HEK293T (cell line): ENCODE results near the gene IL22RA1.

Experiments
- CTCF ChIA-PET: fragments of 350-600 bp; formaldehyde crosslinking; extraction: SDS; loops from one replicate; lab custom pipeline; 2021; ENCODE audit warnings: antibody characterized with exemption, inconsistent platforms; lab: Yijun Ruan, JAX
- POLR2A ChIA-PET: fragments of 350-600 bp; formaldehyde crosslinking; extraction: SDS; loops from one replicate; lab custom pipeline; 2020; ENCODE audit warnings: antibody characterized with exemption, inconsistent platforms; lab: Yijun Ruan, JAX
- DNase-seq: peaks from one replicate; pipeline ENCODE4 v3.0.0; 2012; ENCODE audit warnings: mixed read lengths; ENCODE audit errors: extremely low spot score
- ARNT ChIP-seq: fragments of 450-650 bp; IDR thresholded peaks from 2 replicates; pipeline ENCODE4 v1.6.1; 2017; ENCODE audit warnings: mild to moderate bottlenecking
- BHLHE40 ChIP-seq: fragments of 450-650 bp; IDR thresholded peaks from 2 replicates; pipeline ENCODE4 v1.6.1; 2016; ENCODE audit warnings: mild to moderate bottlenecking, moderate library complexity, borderline replicate concordance
- CTBP1 ChIP-seq: fragments of 450-650 bp; IDR thresholded peaks from 2 replicates; pipeline ENCODE4 v1.6.1; 2016; ENCODE audit warnings: borderline replicate concordance
- ELF4 ChIP-seq: fragments of 450-650 bp; IDR thresholded peaks from 2 replicates; pipeline ENCODE4 v1.6.1; 2017; ENCODE audit warnings: antibody characterized with exemption
- FOXA1 ChIP-seq: fragments of 450-650 bp; IDR thresholded peaks from 2 replicates; pipeline ENCODE4 v1.6.1; 2016; ENCODE audit warnings: mild to moderate bottlenecking
- FOXK2 ChIP-seq: fragments of 450-650 bp; IDR thresholded peaks from 2 replicates; pipeline ENCODE4 v1.6.1; 2016; ENCODE audit warnings: mild to moderate bottlenecking
- FOXM1 ChIP-seq: fragments of 450-650 bp; IDR thresholded peaks from 2 replicates; pipeline ENCODE4 v1.6.1; 2017; ENCODE audit warnings: mild to moderate bottlenecking, borderline replicate concordance
- HDGF ChIP-seq: fragments of 450-650 bp; IDR thresholded peaks from 2 replicates; pipeline ENCODE4 v1.6.1; 2017; ENCODE audit warnings: antibody characterized with exemption, borderline replicate concordance
- L3MBTL2 ChIP-seq: fragments of 450-650 bp; conservative IDR thresholded peaks from 2 replicates; pipeline ENCODE4 v1.6.1; 2016; ENCODE audit warnings: mild to moderate bottlenecking
- LEF1 ChIP-seq: fragments of 450-650 bp; IDR thresholded peaks from 2 replicates; pipeline ENCODE4 v1.6.1; 2017; ENCODE audit warnings: mild to moderate bottlenecking, borderline replicate concordance
- NFRKB ChIP-seq: fragments of 450-650 bp; IDR thresholded peaks from 2 replicates; pipeline ENCODE4 v1.6.1; 2016; ENCODE audit warnings: mild to moderate bottlenecking, moderate library complexity
- SP1 ChIP-seq: fragments of 450-650 bp; IDR thresholded peaks from 2 replicates; pipeline ENCODE4 v1.6.1; 2017
- SUZ12 ChIP-seq: fragments of 450-650 bp; IDR thresholded peaks from 2 replicates; pipeline ENCODE4 v1.6.1; 2016; ENCODE audit warnings: mild to moderate bottlenecking
- TARDBP ChIP-seq: fragments of 450-650 bp; IDR thresholded peaks from 2 replicates; pipeline ENCODE4 v1.6.1; 2016
- ZNF384 ChIP-seq: fragments of 450-650 bp; IDR thresholded peaks from 2 replicates; pipeline ENCODE4 v1.6.1; 2016
- TF ChIP-seq, protein P1 (sequence below): fragments of 450-650 bp; IDR thresholded peaks from 2 replicates; pipeline ENCODE4 v1.6.1; 2016

Gene IL22RA1

DNA sequence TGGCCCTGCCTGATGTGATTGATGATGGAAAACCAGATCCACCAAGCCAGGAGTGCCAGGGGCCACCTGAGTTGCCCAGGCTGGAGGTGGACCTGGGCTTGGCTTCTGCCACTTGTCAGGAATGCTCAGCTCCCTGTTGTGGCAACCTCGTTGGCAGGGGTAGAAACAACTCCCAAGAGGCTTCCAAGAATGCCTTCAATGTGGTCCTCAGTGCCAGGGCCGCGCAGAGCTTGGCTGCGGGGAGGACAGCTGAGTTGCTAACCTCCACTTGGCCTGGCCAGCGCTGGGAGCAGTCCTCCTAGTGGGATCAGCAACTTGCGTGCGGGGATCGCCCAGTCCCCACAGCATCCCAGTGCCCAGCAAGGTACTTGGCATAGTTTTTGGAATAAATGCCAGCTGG, 40.0 kb downstream of the IL22RA1 start:
- CTCF ChIA-PET = interaction anchor here (0.6 kb wide), 1 partner anchor 13 kb away, joined by 3 read pairs; no protein-coding TSS in a partner anchor
- no peak for DNase-seq
- POLR2A ChIA-PET = interaction anchor here (1.2 kb wide), 1 partner anchor 20 kb away, joined by 3 read pairs; no protein-coding TSS in a partner anchor
- TF ChIP-seq NFRKB (no peak), CTBP1 (no peak), LEF1 (no peak), FOXA1 (no peak), ELF4 (no peak), BHLHE40 (no peak), L3MBTL2 (no peak), FOXK2 (no peak), SP1 (no peak), ARNT (no peak), ZNF384 (no peak)
- TF ChIP-seq, protein P1, sequence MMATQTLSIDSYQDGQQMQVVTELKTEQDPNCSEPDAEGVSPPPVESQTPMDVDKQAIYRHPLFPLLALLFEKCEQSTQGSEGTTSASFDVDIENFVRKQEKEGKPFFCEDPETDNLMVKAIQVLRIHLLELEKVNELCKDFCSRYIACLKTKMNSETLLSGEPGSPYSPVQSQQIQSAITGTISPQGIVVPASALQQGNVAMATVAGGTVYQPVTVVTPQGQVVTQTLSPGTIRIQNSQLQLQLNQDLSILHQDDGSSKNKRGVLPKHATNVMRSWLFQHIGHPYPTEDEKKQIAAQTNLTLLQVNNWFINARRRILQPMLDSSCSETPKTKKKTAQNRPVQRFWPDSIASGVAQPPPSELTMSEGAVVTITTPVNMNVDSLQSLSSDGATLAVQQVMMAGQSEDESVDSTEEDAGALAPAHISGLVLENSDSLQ = no peak

DNA sequence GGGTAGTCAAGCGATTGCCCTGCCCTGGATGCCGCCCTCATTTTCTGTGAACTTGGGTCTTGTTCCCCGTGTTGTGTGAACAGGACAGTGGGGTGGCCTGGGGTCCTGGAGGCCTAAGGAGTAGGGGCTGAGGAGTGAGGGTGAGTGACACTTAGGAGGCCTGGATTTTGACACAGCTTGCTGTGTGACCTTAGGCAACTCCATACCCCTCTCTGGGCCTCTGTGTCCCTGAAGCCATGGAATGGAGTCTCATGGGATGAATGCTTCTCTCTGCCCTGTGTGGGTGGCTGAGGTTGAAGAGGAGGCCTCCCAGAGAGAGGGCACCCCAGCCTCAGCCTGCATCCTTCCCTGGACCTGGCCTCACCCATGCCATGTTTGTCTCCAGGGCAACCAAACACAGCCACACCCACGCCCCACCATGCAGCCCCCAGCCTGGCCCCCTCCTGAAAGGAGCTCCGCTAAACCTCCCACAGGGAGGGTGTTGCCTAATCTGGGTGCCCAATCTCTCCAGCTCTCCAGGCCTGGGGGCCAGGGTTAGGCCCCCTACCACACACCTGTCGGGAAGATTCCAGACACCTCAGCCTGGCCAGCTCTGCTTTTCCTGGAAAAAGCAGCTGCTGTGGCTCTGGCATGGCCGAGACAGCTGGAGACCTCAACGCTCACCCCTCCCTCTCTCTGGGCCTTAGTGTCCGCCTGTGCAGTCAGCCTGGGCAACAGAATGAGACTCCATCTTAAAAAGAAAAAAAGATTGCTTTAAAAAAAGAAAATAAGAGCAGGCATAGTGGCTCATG, 40.9 kb downstream of the IL22RA1 start:
- TF ChIP-seq ELF4 (no peak), SUZ12 (no peak), FOXK2 (no peak), TARDBP (no peak), BHLHE40 (no peak), L3MBTL2 (no peak), ARNT (no peak), LEF1 (no peak), CTBP1 (no peak), NFRKB (no peak), ZNF384 (no peak), FOXM1 (no peak), HDGF (no peak), FOXA1 (no peak), SP1 (no peak)
- TF ChIP-seq, protein P1 = no peak
- CTCF ChIA-PET = no interaction called here
- no peak for DNase-seq
- POLR2A ChIA-PET = no interaction called here

DNA sequence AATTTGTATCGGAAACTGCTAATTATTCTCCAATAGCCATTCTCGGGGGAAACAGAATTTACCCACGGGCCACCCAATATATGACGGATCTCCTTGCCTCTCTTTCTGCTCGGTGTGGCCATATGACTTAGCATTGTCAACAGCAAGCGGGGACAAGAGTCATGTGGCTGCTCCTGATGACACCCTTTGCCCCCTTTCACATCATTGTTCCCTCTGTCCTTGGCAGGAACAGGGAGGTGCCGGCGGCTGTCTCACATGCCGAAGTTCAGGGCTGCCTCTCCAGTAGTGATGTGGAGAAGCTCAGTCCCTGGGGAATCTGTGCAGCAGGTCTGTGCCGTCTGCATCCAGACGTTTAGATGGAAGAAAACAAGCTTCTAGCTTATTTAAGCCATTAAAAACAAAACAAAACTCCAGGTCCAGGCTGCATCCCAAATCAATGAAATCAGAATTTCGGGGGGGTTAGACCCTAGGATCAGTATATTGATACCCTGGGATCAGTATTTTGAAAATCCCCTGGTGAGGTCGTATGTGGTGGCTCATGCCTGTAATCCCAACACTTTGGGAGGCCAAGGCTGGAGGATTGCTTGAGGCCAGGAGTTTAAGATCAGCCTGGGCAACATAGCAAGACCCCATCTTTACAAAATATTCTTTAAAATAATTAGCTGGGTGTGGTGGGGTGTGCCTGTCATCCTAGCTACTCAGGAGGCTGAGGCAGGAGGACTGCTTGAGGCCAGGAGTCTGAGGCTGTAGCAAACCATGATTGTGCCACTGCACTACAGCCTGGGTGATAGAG, 41.8 kb downstream of the IL22RA1 start:
- ChIA-PET CTCF (interaction anchor here (0.7 kb wide), 1 partner anchor 976 kb away, joined by 3 read pairs; no protein-coding TSS in a partner anchor), POLR2A (interaction anchor here (1.2 kb wide), 1 partner anchor 357 kb away, joined by 4 read pairs; the partner anchor contains the start of gene ELOA)
- DNase-seq = no peak
- no peak for TF ChIP-seq L3MBTL2
- no peak for TF ChIP-seq LEF1
- no peak for TF ChIP-seq CTBP1
- no peak for TF ChIP-seq TARDBP
- TF ChIP-seq FOXM1 = no peak
- no peak for TF ChIP-seq NFRKB
- TF ChIP-seq ZNF384 = no peak

DNA sequence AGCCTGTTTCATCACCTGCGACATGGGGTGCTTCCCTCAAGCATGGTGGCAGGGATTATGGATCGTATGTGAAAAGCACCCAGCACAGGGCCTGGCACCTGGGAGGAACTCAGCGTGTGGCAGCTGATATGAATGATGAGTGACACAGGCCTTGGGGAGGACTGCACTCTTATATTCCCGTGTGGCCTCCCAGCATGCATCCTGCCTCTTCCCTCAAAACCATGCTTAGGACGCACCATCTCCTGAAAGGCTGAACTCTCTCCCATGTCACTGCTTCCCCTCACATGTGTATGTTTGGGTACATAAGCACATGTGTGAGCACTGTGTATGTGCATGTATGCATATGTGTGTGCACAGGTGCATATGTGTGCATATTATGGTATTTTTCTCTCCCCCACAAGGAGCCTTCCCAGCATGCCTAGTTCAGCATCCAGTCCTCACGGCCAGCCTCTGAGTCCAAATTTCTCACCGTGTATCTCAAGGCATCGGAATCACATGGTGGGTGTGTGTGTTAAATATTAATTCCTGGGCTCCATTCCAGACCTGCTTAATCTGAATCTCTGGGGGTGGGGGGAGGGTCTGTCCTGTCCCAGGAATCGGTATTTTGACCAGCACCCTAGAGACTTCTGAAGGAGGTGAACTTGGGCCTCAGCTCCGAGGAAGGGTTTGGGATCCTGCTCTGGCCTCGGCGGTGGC, 43.8 kb downstream of the IL22RA1 start:
- no peak for DNase-seq
- ChIA-PET POLR2A (no interaction called here), CTCF (no interaction called here)
- TF ChIP-seq CTBP1 = no peak
- TF ChIP-seq FOXA1 = no peak
- TF ChIP-seq BHLHE40 = no peak
- no peak for TF ChIP-seq ARNT
- no peak for TF ChIP-seq ELF4
- TF ChIP-seq NFRKB = no peak
- no peak for TF ChIP-seq LEF1

DNA sequence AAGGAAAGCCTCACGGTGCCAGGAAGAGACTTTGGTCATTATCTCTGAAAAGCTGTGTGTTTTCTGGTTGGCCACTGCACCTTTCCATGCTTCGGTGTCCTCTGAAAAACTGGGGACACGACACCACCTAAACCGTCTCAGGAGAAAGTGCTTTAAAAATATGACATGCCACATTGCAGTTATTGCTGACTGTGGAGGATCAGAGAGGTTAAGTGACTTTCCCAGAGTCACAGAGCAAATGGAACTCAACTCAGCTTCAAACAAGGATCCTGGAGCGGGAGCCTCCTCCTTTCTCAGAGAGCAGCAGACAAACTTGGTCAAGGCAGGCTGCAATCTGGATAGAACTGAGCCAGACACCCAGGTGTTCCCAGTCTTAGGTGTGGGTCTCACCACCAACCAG, 44.8 kb downstream of the IL22RA1 start:
- CTCF ChIA-PET = no interaction called here
- TF ChIP-seq FOXK2 = no peak
- POLR2A ChIA-PET = no interaction called here
- DNase-seq = no peak

DNA sequence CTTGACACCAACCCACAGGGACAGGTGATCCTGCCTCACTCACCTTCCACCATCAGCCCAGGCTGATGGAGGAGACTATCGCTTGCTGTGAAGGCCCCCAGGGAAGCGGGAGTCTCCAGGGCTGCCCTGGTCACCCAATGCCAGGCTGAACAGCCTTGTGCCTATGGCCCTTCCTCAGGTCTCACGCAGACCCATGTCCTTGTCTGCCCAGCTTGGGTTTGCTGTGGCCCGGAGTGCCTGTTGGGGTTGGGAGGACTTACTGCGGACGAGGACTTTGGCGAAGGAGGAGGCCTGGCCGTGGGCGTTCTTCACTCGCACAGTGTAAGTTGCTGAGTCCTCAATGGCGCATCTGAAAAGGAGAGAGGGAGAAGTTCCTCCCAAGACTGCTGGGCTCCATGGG, 45.3 kb downstream of the IL22RA1 start:
- DNase-seq = no peak
- ChIA-PET CTCF (no interaction called here), POLR2A (no interaction called here)
- TF ChIP-seq TARDBP (no peak), SP1 (no peak), CTBP1 (no peak), ZNF384 (no peak), BHLHE40 (no peak), HDGF (no peak), ARNT (no peak), L3MBTL2 (no peak), NFRKB (no peak), LEF1 (no peak), ELF4 (no peak), SUZ12 (no peak), FOXM1 (no peak), FOXK2 (no peak), FOXA1 (no peak)
- TF ChIP-seq, protein P1 = no peak
